GF-D8 (cell line): ENCODE measurements around the gene PDE9A.
"Not testable (repeated sequence)": the region's sequence is repeated elsewhere in the genome, so short reads cannot be mapped to it uniquely, and the experiment has no call there.

Experiments
- DNase-seq: peaks from one replicate; lab custom pipeline; 2025; lab: John Stamatoyannopoulos, UW

PDE9A gene

GRCh38 chr21:42653231-42654061, at the start of gene PDE9A:
Gene PDE9A, plus strand, starts transcription at chr21:42653621. Its CDS starts 194 bp downstream, at chr21:42653815.
- DNase-seq = no peak

- DNase-seq = no peak
Measured at GRCh38 chr21:42607102-42607501, 46.3 kb upstream of the PDE9A start.

- DNase-seq = no peak
Measured at GRCh38 chr21:42607525-42608102, 45.8 kb upstream of the PDE9A start.

GRCh38 chr21:42608446-42608845, 45.0 kb upstream of the PDE9A start:
- DNase-seq = no peak

GRCh38 chr21:42609811-42610210, 43.6 kb upstream of the PDE9A start:
- DNase-seq = no peak

- no peak for DNase-seq
Measured at GRCh38 chr21:42611852-42612251, 41.6 kb upstream of the PDE9A start.

- no peak for DNase-seq
Measured at GRCh38 chr21:42612390-42612789, 41.0 kb upstream of the PDE9A start.

- DNase-seq = no peak
Measured at GRCh38 chr21:42613756-42614155, 39.7 kb upstream of the PDE9A start.

GRCh38 chr21:42614396-42614795, 39.0 kb upstream of the PDE9A start:
- DNase-seq = peak; percentile 10

- DNase-seq = peak; percentile 45
Measured at GRCh38 chr21:42614811-42615351, 38.5 kb upstream of the PDE9A start.

- DNase-seq = not testable (repeated sequence)
Measured at GRCh38 chr21:42615377-42615776, 38.0 kb upstream of the PDE9A start.

GRCh38 chr21:42615924-42616323, 37.5 kb upstream of the PDE9A start:
- DNase-seq = no peak

- DNase-seq = no peak
Measured at GRCh38 chr21:42616446-42616845, 37.0 kb upstream of the PDE9A start.

- no peak for DNase-seq
Measured at GRCh38 chr21:42616941-42617340, 36.5 kb upstream of the PDE9A start.

- no peak for DNase-seq
Measured at GRCh38 chr21:42617486-42617885, 35.9 kb upstream of the PDE9A start.

GRCh38 chr21:42618707-42619102, 34.7 kb upstream of the PDE9A start:
- DNase-seq = no peak

GRCh38 chr21:42619166-42619565, 34.3 kb upstream of the PDE9A start:
- DNase-seq = no peak

GRCh38 chr21:42619841-42620240, 33.6 kb upstream of the PDE9A start:
- no peak for DNase-seq

- no peak for DNase-seq
Measured at GRCh38 chr21:42621166-42621818, 32.1 kb upstream of the PDE9A start.

- no peak for DNase-seq
Measured at GRCh38 chr21:42621819-42622177, 31.6 kb upstream of the PDE9A start.

GRCh38 chr21:42622284-42622683, 31.1 kb upstream of the PDE9A start:
- no peak for DNase-seq

- no peak for DNase-seq
Measured at GRCh38 chr21:42623694-42624093, 29.7 kb upstream of the PDE9A start.
